AG09319 (cell line): ENCODE results near the gene SAMD11.

Source experiments
- DNase-seq: peaks from one replicate; pipeline ENCODE4 v3.0.0-alpha.2; 2010; ENCODE audit warnings: low read depth; ENCODE audit errors: extremely low read depth
- TF ChIP-seq, protein P1 (sequence below): IDR thresholded peaks from 2 replicates; pipeline ENCODE4 v1.5.1; 2011; ENCODE audit warnings: low read depth, mild to moderate bottlenecking, inconsistent platforms, low read length, moderate library complexity

The SAMD11 gene

DNA sequence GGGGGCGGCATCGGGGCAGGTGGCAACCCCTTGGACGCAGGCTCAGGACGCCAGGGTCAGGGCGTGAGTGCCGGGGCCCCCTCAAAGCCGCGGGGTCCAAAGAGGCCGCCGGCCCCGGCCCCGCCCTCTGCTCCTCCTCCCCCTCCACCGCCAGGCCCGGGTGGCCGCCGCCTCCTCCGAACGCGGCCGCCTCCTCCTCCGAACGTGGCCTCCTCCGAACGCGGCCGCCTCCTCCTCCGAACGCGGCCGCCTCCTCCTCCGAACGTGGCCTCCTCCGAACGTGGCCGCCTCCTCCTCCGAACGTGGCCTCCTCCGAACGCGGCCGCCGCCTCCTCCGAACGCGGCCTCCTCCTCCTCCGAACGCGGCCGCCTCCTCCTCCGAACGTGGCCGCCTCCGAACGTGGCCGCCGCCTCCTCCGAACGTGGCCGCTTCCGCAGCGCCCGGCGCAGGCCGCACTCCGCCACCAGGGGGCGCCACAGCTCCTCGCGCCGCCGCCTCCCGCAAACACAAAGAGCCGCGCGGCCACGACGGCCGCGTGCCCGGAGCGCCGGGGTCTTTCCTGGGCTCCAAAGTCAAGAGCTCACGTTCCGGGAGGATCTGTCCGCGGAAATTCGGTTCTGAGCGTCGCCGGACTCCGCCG lies 19.3 kb upstream of the SAMD11 start:
- peak; percentile 48 for DNase-seq
- TF ChIP-seq, protein P1, sequence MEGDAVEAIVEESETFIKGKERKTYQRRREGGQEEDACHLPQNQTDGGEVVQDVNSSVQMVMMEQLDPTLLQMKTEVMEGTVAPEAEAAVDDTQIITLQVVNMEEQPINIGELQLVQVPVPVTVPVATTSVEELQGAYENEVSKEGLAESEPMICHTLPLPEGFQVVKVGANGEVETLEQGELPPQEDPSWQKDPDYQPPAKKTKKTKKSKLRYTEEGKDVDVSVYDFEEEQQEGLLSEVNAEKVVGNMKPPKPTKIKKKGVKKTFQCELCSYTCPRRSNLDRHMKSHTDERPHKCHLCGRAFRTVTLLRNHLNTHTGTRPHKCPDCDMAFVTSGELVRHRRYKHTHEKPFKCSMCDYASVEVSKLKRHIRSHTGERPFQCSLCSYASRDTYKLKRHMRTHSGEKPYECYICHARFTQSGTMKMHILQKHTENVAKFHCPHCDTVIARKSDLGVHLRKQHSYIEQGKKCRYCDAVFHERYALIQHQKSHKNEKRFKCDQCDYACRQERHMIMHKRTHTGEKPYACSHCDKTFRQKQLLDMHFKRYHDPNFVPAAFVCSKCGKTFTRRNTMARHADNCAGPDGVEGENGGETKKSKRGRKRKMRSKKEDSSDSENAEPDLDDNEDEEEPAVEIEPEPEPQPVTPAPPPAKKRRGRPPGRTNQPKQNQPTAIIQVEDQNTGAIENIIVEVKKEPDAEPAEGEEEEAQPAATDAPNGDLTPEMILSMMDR: peak; percentile 51

DNA sequence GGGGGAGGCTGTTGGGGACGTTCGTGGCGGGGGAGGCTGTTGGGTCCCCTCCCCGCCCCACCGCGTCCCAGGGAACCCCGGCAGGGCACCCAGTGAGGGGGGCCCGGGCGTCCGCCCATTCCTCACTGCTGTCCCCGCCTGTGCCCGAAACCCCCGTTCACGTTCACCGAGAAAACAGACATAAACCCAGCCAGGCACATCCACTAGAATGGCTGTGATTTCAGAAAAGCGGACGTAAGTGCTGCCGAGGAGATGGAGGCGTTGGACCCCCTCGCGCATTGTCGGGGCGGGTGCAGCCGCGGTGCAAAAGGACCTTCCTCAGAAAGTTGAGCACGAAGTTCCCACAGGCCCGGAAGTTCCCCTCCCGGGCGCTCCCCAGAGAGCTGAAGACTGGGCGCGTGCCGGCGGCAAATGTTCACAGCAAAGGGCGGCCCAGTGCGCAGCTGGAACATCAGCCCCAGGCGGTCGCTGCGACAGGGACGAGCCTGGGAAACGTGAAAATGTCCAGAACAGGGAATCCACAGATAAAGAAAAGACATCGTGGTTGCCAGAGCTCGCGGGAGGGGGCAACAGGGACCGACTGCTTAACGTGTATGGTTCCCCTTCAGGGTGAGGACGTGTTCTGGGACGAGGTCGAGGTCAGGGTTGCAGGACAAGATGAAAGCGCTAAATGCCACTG lies 18.5 kb upstream of the SAMD11 start:
- TF ChIP-seq, protein P1: no peak
- DNase-seq: no peak

DNA sequence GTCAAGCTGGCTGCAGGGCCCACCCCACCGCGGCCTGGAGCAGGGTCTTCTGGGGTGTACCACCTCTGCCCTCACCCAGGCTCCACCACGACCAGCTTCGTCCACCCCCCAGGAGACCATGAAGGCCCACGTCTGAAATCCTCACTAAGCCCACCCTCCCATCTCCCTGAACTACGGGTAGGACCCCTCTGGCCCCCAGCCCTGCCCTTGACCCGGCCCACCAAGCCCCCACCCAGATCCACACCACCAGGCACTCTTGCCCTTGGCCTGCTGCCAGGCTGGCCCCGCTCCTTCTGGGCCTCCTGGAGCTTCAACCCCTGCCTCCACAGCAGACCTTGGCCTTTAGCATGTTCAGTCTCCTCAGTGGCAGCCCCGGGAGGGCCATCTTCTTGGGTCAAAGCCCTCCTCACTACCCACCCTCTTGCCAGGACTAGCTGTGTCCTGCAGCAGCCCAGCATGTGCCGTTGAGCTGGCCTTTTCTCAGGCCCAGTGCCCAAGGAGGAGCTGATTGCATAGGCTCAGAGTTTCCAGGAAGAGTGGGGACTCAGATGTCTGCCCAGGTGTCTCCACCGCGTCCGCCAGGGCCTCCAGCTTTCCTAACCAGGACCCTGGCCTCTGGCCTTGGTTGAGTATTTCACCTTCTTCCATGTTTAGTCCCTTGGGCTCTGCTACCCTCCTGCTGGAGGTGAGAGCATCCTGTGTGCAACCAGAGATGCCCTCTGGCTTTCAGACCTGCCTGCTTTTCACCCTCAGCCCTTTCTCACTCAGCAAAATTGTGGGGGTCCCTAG lies 17.7 kb upstream of the SAMD11 start:
- TF ChIP-seq, protein P1: no peak
- no peak for DNase-seq

DNA sequence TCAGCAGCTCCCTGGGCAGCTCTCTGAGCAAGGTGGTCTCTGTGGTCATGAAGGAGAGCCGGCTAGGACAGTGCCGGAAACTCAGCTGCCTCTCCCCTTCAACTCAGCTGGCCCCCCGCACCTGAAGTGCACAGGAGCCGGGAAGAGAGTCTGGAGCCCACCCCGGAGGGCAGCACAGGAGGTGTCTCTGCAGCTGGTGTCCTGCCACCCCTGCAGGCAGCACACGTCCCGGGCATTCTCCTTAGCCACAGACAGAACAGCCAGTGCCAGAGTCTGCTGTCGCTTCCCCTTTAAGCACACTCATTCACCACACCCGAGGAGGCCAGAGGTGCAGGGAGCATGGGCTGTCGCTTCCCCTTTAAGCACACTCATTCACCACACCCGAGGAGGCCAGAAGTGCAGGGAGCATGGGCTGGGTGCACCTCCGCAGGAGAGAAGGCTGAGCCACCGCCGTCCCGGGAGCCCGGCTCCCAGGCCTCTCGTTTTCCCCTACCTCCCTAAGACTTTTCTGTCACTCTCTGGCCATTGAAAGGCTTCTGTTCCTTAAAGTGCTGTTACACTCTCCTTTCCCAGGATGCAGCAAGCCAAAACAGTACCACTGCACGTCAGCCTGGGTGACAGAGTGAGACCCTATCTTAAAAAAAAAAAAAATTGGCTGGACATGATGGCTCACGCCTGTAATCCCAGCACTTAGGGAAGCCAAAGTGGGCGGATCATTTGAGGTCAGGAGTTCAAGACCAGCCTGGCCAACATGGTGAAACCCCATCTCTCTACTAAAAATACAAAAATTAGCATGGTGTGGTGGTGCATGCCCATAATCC lies 16.9 kb upstream of the SAMD11 start:
- TF ChIP-seq, protein P1: no peak
- no peak for DNase-seq

DNA sequence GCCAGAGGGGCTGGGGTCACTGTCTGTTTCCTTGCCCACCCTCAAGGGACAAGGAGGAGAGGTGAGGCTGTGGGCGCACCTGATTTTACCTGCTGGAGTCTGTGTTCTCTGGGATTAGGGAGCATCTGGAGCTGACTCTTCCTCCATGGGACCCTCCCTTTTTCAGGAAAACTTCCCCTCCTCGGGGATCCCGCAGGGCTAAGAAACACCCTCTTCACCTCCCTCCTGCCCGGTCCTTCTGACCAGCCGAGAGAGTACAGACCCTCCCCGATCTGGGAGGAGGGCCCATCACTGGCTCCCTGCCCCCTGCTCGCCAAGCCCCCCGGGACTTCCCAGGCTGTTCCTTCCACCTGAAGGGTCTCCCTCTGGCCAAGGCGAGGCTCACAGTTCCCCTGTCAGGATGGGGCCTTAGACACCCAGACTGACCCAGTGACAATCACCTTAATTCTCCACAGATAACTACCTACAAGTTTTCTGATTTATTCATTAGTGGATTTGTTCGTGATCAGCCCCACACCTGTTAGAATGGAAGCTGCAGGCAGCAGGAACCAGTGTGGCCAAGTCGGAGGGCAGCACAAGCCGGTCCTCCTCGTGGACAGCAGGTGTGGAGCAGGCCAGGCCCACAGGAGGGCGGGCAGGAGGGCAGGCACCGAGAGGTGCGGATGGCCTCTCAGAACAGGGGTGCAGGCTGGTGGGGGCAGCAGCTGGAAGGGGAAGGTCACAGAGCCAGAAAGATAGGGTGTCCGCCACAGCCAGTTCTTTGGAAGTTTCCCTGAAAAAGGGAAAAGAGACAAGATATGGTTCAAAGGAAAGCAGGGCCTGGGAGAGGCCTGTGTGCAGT lies 15.9 kb upstream of the SAMD11 start:
- no peak for DNase-seq
- TF ChIP-seq, protein P1: no peak

DNA sequence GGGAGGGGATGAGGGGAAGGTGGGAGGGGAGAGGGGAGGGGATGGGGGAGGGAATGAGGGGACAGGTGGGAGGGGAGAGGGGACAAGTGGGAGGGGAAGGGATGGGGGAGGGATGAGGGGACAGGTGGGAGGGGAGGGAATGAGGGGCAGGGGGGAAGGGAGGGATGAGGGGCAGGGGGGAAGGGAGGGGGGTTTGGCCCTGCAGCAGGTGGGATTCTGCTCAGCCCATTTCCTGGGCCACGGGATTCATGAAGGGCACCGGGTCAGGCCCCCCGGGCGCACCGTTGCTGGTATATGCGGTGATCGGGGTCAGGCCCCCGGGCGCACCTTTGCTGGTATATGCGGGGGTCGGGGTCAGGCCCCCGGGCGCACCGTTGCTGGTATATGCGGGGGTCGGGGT lies 15.1 kb upstream of the SAMD11 start:
- TF ChIP-seq, protein P1: no peak
- no peak for DNase-seq
